NCI-H2227 (cell line): ENCODE measurements around the gene MORC4.
A peak's percentile ranks its signal among the peaks of the same experiment; 100 is the strongest.

Experiments
- DNase-seq: peaks from one replicate; lab custom pipeline; 2025; ENCODE audit not compliant: unreplicated experiment; lab: John Stamatoyannopoulos, UW

MORC4 gene

GRCh38 chrX:106952988-106953387 lies 47.0 kb downstream of the MORC4 start:
- peak; percentile 4 for DNase-seq

DNA sequence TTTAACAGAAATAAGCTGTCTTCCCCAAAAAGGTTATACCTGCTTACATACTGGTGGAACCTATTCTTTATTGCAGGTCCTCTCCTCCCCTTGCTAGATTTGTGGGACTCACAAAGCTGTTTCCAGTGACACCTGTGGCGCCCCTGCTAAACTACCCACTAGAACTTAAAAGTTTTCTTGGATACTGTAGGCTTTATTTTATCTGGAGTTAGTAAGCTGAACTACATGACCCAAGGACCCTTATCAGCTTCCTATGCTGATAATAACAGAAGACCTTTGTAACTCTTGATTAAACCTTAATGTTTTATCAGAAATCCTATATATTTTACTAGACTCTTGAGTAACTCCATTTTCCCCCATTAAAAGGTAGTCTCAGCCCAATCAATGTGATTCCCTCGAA lies 47.5 kb downstream of the MORC4 start:
- DNase-seq: no peak

DNA sequence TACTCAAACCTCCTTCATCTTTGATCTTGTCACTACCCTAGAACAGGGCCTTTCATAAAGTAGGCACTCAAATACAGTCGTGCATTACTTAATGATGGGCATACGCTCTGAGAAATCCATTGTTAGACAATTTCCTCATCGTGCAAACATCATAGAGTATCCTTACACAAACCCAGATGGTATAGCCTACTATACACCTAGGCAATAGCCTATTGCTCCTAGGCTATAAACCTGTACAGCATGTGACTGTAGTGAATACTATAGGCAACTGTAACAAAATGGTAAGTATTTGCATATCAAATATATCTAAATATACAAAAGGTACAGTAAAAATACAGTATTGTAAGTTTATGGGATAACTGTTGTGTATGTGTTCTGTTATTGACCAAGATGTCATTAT lies 47.9 kb downstream of the MORC4 start:
- no peak for DNase-seq

DNA sequence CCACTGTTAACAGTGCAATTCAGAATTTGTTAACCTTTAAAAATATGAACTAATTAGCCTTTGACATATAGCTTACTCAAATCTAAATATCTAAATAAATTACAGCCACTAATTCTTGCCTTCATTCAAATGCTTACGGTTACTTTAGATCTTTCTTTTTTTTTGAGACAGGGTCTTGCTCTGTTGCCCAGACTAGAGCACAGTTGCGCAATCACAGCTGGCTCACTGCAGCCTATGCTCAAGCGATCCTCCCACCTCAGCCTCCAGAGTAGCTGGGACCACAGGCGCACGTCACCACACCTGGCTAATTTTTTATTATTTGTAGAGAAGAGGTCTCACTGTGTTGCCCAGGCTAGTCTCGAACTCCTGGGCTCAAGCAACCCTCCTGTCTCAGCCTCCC lies 48.8 kb downstream of the MORC4 start:
- DNase-seq: no peak

DNA sequence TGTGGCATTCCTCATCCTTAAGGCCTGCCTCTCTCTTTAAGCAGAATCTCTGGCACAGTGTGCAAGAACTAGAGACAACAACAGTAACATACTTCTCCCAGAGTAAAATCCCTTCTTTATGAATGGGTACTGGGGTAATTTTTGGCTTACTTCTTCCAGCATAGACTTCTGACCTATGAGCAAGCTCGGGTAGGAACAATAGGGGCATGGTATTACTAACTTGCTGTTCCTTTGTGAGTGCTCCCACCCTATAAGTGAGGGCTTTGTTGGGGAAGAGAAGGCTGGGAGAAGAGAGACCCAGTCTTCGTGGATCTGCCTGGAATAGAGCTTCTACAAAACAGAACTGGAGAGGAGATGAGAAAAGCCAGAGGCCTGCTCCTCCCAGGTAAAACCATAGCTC lies 49.6 kb downstream of the MORC4 start:
- no peak for DNase-seq

DNA sequence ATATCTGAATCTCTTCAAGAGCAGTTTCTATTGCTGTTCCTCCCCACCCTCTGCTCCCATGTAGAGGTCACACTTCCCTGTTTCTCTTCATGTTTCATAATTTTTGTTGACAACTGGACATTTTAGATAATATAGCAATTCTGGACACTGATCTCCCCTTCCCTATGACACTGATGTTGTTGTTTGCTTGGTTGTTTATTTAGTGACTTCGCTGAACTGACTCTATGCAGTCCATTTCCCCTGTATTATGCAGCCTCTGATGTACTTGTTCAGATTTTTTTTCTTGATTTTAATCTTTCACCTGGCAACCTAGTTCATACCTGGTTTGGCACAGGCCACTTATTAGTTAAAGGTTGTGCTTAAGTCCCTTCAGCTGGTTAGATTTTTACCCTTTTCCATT lies 50.6 kb downstream of the MORC4 start:
- DNase-seq: no peak

DNA sequence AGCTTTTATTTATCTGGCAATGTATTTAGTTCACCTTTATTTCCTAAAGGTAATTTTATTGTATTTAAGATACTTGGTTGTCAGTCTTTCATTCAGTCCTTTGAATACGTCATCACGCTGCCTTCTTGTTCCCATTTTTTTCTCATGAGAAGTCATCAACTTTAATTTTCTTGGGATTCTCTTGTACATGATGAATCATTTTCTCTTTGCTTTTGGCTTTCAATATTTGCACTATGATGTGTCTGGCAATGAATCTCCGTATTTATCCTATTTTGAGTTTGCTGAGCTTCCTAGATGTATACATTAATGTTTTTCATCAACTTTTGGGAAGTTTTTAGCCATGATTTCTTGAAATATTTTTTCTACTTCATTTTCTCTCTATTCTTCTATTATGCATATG lies 51.4 kb downstream of the MORC4 start:
- DNase-seq: no peak

- no peak for DNase-seq
These were observed 53.5 kb downstream of the MORC4 start for GRCh38 chrX:106946464-106946863.

DNA sequence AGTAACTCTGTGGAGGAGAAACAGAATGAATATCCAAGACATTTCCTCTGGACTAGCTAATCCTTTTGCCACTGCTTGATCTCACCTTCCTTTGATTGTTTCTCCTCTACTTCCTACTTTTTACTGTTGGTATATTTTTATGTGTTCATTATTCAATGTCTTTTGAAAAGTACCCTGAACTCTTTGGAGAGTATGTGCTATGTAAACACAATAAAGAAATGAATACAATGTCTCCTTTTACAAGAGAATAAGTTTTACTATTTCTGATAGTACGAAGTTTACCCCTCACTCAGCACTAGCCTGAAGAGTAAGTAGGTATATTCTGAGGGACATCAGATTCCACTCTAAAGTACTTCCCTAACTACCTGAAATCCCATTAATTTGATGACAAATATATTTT lies 59.9 kb downstream of the MORC4 start:
- no peak for DNase-seq

- DNase-seq: no peak
These were observed 60.4 kb downstream of the MORC4 start for GRCh38 chrX:106939566-106939965.

GRCh38 chrX:106936246-106936645 lies 63.8 kb downstream of the MORC4 start:
- DNase-seq: no peak

GRCh38 chrX:106935175-106935574 lies 64.8 kb downstream of the MORC4 start:
- no peak for DNase-seq

DNA sequence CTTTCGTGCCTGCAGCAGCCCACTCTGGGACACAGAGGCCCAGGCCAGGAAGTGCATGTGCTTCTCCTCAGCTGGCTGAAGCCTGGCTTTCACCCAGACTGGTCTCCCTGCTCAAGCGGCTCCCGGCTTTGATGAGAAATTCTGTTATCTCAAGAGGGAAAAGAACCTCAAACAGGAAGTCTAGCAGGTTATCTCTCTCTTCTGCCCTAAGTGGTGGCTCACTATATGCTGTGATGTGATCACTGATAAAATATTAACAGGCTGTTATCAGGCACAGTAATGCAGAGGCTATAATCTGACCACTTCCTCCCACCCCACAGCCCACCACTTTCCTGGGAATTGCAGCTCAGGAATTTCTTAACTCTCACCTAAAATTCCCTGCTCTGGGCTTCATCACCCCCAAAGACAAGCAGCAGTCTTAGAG lies 66.5 kb downstream of the MORC4 start:
- DNase-seq: no peak

GRCh38 chrX:106932960-106933537 lies 67.0 kb downstream of the MORC4 start:
- no peak for DNase-seq

DNA sequence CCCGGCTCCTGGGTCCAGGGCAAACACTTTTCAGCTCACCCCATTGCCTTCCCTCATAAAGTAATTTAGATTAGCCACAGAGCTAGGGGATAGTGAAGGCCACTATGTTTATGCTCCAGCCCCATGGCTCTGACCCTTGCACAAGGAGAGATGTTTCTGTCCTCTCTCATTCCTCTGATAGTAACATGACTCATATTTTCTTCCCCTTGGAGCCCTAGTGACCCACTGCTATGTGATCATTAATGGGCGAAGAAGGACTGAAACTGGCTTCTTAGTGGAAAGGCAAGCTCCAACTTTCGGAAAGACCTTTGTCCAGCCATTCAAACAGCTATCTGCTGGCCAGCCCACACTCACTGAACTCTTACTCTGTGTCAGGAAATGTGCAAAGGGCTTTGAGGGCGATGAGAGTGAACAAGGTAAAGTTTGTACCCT lies 67.5 kb downstream of the MORC4 start:
- DNase-seq: no peak

DNA sequence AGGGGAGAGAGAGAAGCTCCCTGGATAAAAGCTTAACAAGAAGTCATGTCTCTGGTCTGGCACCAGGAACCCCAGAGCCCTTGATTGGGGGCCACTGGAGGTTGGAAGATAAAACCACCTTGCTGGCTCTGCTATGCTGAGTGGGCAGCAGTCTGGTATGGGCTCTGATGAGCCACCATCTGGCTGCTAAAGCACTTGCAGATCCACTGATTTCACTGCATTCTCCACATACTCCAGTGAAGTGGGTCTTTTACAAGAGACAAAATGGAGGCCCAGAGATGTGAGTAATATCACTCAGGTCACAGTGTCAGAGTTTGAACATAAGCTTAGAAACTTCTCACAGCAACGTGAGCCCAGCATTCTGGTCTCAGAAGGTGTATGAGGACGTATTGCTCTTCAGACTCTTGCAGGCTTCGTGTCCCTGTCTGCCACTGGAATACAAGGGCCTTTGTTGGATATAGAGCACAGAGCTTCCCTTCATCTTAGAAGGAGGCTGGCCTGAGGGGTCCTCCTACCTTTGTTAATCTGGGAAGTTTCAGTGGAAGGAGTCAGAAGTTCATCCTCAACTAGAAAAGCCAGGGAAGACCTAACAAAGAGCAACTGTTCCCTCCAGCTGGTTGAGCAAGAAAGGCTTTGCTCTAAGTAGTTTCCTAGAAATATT lies 68.1 kb downstream of the MORC4 start:
- no peak for DNase-seq

DNA sequence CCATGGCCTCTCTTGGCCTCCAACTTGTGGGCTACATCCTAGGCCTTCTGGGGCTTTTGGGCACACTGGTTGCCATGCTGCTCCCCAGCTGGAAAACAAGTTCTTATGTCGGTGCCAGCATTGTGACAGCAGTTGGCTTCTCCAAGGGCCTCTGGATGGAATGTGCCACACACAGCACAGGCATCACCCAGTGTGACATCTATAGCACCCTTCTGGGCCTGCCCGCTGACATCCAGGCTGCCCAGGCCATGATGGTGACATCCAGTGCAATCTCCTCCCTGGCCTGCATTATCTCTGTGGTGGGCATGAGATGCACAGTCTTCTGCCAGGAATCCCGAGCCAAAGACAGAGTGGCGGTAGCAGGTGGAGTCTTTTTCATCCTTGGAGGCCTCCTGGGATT lies 71.8 kb downstream of the MORC4 start:
- no peak for DNase-seq

DNA sequence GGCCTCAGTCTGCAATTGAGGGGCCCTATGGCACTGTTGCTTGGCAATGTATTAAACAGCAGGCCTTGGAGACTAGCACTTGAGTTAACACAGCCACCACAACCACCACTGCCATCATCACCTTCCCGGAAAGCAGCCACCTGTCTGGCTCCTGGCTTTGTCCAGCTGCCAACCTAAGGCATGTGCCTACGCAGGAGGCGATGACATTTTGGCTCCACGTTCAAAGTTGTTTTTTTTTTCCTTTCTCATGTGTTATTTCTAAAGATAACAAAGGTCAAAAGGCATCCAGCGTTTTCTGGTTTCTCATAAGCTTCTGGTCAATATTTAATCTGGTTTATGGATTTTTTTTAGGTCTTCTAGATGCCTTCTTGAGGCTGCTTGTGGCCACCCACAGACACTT lies 72.3 kb downstream of the MORC4 start:
- no peak for DNase-seq

DNA sequence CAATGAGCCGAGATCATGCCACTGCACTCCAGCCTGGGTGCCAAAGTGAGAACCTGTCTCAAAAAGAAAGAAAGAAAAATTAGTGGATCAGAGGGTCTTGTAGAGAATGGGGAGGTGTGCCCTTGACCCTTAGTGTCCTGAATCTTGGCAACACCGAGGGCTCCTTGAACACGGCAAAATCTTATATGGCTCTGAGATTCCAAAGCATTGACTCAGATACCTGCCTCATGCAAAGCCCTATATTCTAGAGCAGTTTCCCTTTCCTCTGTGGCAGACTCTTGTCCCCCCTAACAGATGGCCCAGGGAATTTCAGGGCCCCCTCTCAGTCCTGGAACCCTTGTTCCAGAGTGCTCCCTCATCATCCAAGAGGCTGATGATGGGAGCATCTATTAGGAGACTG lies 73.0 kb downstream of the MORC4 start:
- DNase-seq: no peak

DNA sequence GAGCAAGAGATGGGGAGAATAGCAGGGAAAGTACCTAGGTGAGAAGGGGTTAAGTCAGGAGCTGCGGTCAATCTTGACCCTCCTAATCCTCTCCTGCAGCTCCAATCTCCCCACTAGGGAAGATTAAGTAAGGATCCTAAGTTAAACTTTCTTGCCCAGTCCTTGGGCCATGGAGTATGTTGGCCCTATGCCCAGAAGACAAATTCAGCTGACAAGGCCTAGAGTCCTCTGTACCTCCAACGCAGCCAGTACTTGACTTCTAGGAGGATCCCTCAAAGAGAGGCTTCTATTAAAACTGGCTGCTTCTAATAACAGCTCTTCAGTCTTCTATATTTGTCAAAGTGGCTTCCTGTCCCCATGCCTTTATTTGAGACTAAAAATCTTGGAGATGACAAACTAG lies 78.4 kb downstream of the MORC4 start:
- DNase-seq: no peak

- DNase-seq: no peak
These were observed 80.0 kb downstream of the MORC4 start, which contains the start of gene CLDN2 for GRCh38 chrX:106919932-106920452. TSS of gene CLDN2 (plus strand) at chrX:106920402. CDS start at chrX:106928229, 7,827 bp downstream.

DNA sequence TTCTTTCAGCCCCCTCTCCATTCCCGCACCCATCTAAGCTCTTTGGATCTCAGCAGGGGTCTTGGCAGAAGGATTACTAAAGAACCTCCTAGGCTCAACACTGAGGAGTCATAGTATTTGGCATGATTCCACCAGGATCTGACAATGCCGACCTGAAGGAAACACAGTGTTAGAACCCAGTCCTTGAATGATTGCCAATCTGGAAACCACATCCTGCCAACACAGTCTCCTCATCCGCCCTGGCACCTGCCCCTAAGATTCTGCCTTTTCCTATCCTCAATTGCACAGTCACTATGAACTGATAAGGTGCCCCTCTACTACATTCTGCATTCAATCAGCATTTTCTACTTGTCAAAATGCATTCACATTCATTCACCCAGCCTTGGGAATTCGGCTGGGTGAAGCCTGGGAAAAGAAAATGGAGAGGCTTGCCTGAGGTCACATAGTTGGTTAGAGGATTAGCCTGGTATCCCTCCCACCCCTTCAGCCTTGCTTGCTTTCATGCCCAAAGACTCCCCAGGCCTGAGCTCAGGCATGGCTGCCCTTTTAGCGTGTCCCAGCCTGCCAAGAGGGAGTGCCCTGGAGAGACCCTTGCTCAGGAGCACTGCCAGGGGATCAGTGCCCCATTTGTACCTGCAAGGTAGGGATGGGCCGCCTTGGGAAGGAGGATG lies 82.0 kb downstream of the MORC4 start:
- no peak for DNase-seq
